Measurements from ENCODE around the gene MTRF1L.

DNA sequence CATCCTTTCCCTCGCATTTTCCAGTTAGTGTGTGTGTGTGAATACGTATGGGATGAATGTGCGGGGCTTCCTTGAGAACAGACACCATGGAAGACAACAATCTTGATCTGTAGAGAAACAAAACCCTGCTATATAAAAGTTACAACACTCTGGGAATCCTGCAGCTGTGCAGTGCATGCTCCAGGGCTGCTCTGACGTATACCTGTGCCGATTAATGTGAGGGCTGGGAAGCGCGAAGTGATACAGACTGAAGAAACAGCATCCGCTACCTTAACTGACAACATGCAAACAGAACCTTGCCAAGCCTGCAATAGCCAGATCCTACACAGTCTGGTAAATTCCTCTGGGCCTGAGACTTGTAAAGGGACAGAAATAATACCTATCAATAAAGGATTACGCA is 31.6 kb upstream of the MTRF1L start:
- TF ChIP-seq, protein P1, sequence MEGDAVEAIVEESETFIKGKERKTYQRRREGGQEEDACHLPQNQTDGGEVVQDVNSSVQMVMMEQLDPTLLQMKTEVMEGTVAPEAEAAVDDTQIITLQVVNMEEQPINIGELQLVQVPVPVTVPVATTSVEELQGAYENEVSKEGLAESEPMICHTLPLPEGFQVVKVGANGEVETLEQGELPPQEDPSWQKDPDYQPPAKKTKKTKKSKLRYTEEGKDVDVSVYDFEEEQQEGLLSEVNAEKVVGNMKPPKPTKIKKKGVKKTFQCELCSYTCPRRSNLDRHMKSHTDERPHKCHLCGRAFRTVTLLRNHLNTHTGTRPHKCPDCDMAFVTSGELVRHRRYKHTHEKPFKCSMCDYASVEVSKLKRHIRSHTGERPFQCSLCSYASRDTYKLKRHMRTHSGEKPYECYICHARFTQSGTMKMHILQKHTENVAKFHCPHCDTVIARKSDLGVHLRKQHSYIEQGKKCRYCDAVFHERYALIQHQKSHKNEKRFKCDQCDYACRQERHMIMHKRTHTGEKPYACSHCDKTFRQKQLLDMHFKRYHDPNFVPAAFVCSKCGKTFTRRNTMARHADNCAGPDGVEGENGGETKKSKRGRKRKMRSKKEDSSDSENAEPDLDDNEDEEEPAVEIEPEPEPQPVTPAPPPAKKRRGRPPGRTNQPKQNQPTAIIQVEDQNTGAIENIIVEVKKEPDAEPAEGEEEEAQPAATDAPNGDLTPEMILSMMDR (IDR thresholded peaks at IDR 0.05 in 4 of 5, conservative IDR thresholded peaks at IDR 0.05 in 1 of 5) = no peak
- no peak for TF ChIP-seq POLR2A (IDR thresholded peaks at IDR 0.05)
